K562 (cell line): ENCODE data around the gene TMEM39A. TPM values are rescaled to one million over a fixed set of nuclear protein-coding genes. Genes with fewer than 3 reads are reported as not detected.

Experiments used
- ATAC-seq: fragments of 200-7000 bp; cut with Tn5 transposase; 3 replicates; pipeline ENCODE4 v1.9.1; 2020; ENCODE audit warnings: moderate library complexity
- BruUV-seq: library from RNA; stranded (reverse); fragments of 400-500 nt; replicated peaks from 2 replicates; lab custom pipeline; 2021; lab: Mats Ljungman, UMichigan
- CTCF ChIA-PET: fragments of 300-600 bp; formaldehyde crosslinking; extraction: SDS; loops from one replicate; lab custom pipeline; 2021; ENCODE audit warnings: low intra/inter-chr PET ratio; lab: Yijun Ruan, JAX
- POLR2A ChIA-PET: fragments of 300-600, 350-650 bp; sonication (Branson Sonifier 250); formaldehyde crosslinking; extraction: SDS; loops from one replicate; lab custom pipeline; 2021; ENCODE audit warnings: antibody characterized with exemption, inconsistent platforms; lab: Yijun Ruan, JAX
- DNase-seq, 4 experiments: peaks; one replicate each; pipeline versions ENCODE4 v3.0.0 to v3.0.0-alpha.2; 2011 to 2018; ENCODE audit warnings: low spot score in 3 of 4, mixed read lengths in 3 of 4; ENCODE audit errors: extremely low read depth in 1 of 4
- FAIRE-seq: peaks from 2 replicates; lab custom pipeline; 2011; peaks lifted over from hg19 to GRCh38; lab: Jason Lieb, UNC
- H2AFZ ChIP-seq: 2 replicates; pipeline ENCODE4 v1.6.0; 2011; ENCODE audit warnings: low read depth, low read length, control low read depth, inconsistent platforms
- H3K27ac ChIP-seq: fragments of 200-600 bp; 3 replicates; pipeline ENCODE4 v1.8.0; 2011; ENCODE audit warnings: low read depth, mild to moderate bottlenecking, control low read depth, inconsistent platforms, low read length, moderate library complexity, mixed read lengths; ENCODE audit errors: extremely low read depth
- H3K27me3 ChIP-seq, 2 experiments: fragments of 300-600 bp in 1 of 2; 2 replicates in 1 of 2; 3 replicates in 1 of 2; pipeline versions ENCODE4 v1.6.0 to v1.8.0; 2011; ENCODE audit warnings: inconsistent platforms in 2 of 2, low read length in 2 of 2, mild to moderate bottlenecking in 1 of 2, mixed read lengths in 1 of 2, moderate library complexity in 1 of 2; ENCODE audit not compliant: control insufficient read depth in 2 of 2, insufficient read depth in 2 of 2
- H3K36me3 ChIP-seq: fragments of 300-600 bp; 3 replicates; pipeline ENCODE4 v1.8.0; 2011; ENCODE audit warnings: mild to moderate bottlenecking, low read length, inconsistent platforms; ENCODE audit not compliant: control insufficient read depth, insufficient read depth
- H3K4me1 ChIP-seq, 2 experiments: fragments of 200-600 bp in 1 of 2; replicated peaks in 1 of 2; 2 replicates in 1 of 2; 3 replicates in 1 of 2; pipeline versions ENCODE4 v1.5.1 to v1.8.0; 2011; ENCODE audit warnings: inconsistent platforms in 2 of 2, low read length in 2 of 2, mild to moderate bottlenecking in 1 of 2, mixed read lengths in 1 of 2, moderate library complexity in 1 of 2; ENCODE audit not compliant: control insufficient read depth in 2 of 2, insufficient read depth in 2 of 2
- H3K4me2 ChIP-seq: 2 replicates; pipeline ENCODE4 v1.6.1; 2011; ENCODE audit warnings: low read length, control low read depth, inconsistent platforms, mixed read lengths; ENCODE audit not compliant: insufficient read depth
- H3K4me3 ChIP-seq: fragments of 200-600 bp; sonication (generic), shearing (Covaris generic); 2 replicates; pipeline ENCODE4 v1.5.1; 2016; ENCODE audit warnings: control low read depth, inconsistent platforms
- H3K79me2 ChIP-seq: fragments of 200-600 bp; 3 replicates; pipeline ENCODE4 v1.8.0; 2011; ENCODE audit warnings: low read length, inconsistent platforms; ENCODE audit not compliant: control insufficient read depth, insufficient read depth
- H3K9ac ChIP-seq, 2 experiments: 2 replicates each; pipeline versions ENCODE4 v1.6.0 to v1.6.1; 2011; ENCODE audit warnings: low read depth in 2 of 2, low read length in 2 of 2, control low read depth in 1 of 2, inconsistent platforms in 1 of 2, mild to moderate bottlenecking in 1 of 2, mixed read lengths in 1 of 2; ENCODE audit not compliant: insufficient read depth in 1 of 2
- H3K9me1 ChIP-seq: one replicate; pipeline ENCODE4 v1.6.0; 2011; ENCODE audit warnings: inconsistent platforms, mild to moderate bottlenecking, low read length, moderate library complexity; ENCODE audit not compliant: control insufficient read depth, insufficient read depth
- H3K9me3 ChIP-seq: replicated peaks from 2 replicates; pipeline ENCODE4 v1.5.1; 2011; ENCODE audit warnings: low read depth, low read length, inconsistent platforms; ENCODE audit not compliant: control insufficient read depth, insufficient read depth
- H4K20me1 ChIP-seq: replicated peaks from 2 replicates; pipeline ENCODE4 v1.6.1; 2011; ENCODE audit warnings: low read length, inconsistent platforms, mixed read lengths; ENCODE audit not compliant: control insufficient read depth, insufficient read depth
- NFYB ChIP-seq: IDR thresholded peaks from 2 replicates; pipeline ENCODE4 v1.6.1; 2011; ENCODE audit warnings: mild to moderate bottlenecking, moderate library complexity; ENCODE audit not compliant: insufficient read length; ENCODE audit errors: extremely low read depth
- WGBS: fragments of 100-300 bp; shearing (Covaris generic); methylation state at CpG from one replicate; pipeline ENCODE4 v1.1.6; 2016; ENCODE audit warnings: low coverage, mixed read lengths; ENCODE audit not compliant: insufficient coverage; ENCODE audit errors: missing lambda C conversion rate; 5-methylcytosine and 5-hydroxymethylcytosine counted together
- in situ Hi-C: fragments of 300-500 bp; cut with MboI; formaldehyde crosslinking; loops from 4 replicates; pipeline ENCODE4 v1.15.0; 2018; ENCODE audit warnings: inconsistent platforms, mixed read lengths
- intact Hi-C: fragments of 100-400 bp; cut with micrococcal nuclease; formaldehyde crosslinking; loops from 2 replicates; pipeline ENCODE4 v1.14.2; 2022
- polyA plus RNA-seq, 8 experiments: library from polyadenylated mRNA; depleted of rRNA in 4 of 8; stranded (reverse) in 5 of 8; unstranded in 3 of 8; fragments of >200 nt; fragmentation: Nextera tagmentation in 2 of 8; fragmentation: Illumina TruSeq in 1 of 8; extraction: Ambion mirVana in 2 of 8; extraction: Trizol in 1 of 8; gene quantifications; 2 replicates each; pipeline versions ENCODE4 v1.2.1 to v1.2.3, GENCODE V29; 2011 to 2014; ENCODE audit warnings: inconsistent platforms in 1 of 8, missing spikeins in 1 of 8
- total RNA-seq, 7 experiments: library from RNA; depleted of rRNA in 6 of 7; stranded (reverse); fragments of >200 nt in 6 of 7; fragmentation: Illumina TruSeq in 2 of 7; extraction: Trizol in 2 of 7; gene quantifications; 2 replicates each; pipeline versions ENCODE4 v1.2.1 to v1.2.3, GENCODE V29; 2011 to 2021; ENCODE audit warnings: low replicate concordance in 1 of 7
- TF ChIP-seq, protein P1 (sequence below): fragments of 450-650 bp; formaldehyde crosslinking; conservative IDR thresholded peaks from 2 replicates; pipeline ENCODE4 v1.4.0; 2022; ENCODE audit warnings: mild to moderate bottlenecking, missing genetic modification characterization

Gene TMEM39A
- total and polyA plus RNA-seq, 9 of the 15 experiments (the other 6 are each of a cell fraction or from before 2014, with no cell fraction given): 12.0 to 41.5 (median 15.4) TPM

GRCh38 chr3:119402791-119403190 lies 60.6 kb downstream of the TMEM39A start:
- in situ Hi-C loops: no loop called here
- POLR2A ChIA-PET: no interaction called here
- Histone ChIP-seq H3K4me1 (peaks cover 0 to 5% of the 10 kb centered on the region in 2 experiments; a peak in 1 of 5 replicates), H3K9me1 (no peaks in the 10 kb centered on the region), H3K9ac (no peak overlapping the region), H3K9me3 (no peaks in the 10 kb centered on the region), H3K36me3 (no peaks in the 10 kb centered on the region), H3K4me3 (no peak overlapping the region), H3K27ac (no peak overlapping the region), H3K27me3 (peaks cover 0 to 10% of the 10 kb centered on the region in 2 experiments; a peak in 2 of 5 replicates), H3K79me2 (no peaks in the 10 kb centered on the region), H3K4me2 (no peak overlapping the region), H2AFZ (no peak overlapping the region), H4K20me1 (no peaks in the 10 kb centered on the region; the same call in 1 of the 2 replicates)
- DNase-seq: peak in 2 of 4 experiments; percentile 10
- no TSS peak for BruUV-seq
- intact Hi-C loops: no loop called here
- TF ChIP-seq NFYB: peak; percentile 8
- TF ChIP-seq, protein P1, sequence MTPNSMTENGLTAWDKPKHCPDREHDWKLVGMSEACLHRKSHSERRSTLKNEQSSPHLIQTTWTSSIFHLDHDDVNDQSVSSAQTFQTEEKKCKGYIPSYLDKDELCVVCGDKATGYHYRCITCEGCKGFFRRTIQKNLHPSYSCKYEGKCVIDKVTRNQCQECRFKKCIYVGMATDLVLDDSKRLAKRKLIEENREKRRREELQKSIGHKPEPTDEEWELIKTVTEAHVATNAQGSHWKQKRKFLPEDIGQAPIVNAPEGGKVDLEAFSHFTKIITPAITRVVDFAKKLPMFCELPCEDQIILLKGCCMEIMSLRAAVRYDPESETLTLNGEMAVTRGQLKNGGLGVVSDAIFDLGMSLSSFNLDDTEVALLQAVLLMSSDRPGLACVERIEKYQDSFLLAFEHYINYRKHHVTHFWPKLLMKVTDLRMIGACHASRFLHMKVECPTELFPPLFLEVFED (CRISPR knock-in tag): no peak
- 0% methylated on average over 1 of the region's 1 CpG for WGBS
- ATAC-seq: no peak
- FAIRE-seq: no peak
- CTCF ChIA-PET: no interaction called here
